Activated T-helper 1 cell treated with anti-CD3 and anti-CD28 coated beads, Interleukin-12 subunit alpha, Interleukin-12 subunit beta, Interleukin-2, Interleukin-4 antibody, amounts not matched to agents 30 ng/mL and 10 ng/mL and 1 ng/mL, durations not matched to agents 14 hours and 24 hours and 36 hours (primary cell): Measurements from ENCODE around the gene MGAT4A. TPM values are rescaled to one million over a fixed set of nuclear protein-coding genes. Genes with fewer than 3 reads are reported as not detected.

Source experiments
- DNase-seq: peaks from one replicate; pipeline ENCODE4 v3.0.0; 2021; ENCODE audit warnings: low spot score
- H3K27ac Mint-ChIP-seq: one replicate; pipeline ENCODE4 v1.8.0; 2021; ENCODE audit warnings: mild to moderate bottlenecking, mixed read lengths
- H3K27me3 Mint-ChIP-seq: one replicate; pipeline ENCODE4 v1.8.0; 2022; ENCODE audit warnings: mild to moderate bottlenecking, moderate library complexity, mixed read lengths; ENCODE audit not compliant: insufficient read depth
- H3K36me3 Mint-ChIP-seq: one replicate; pipeline ENCODE4 v1.8.0; 2021; ENCODE audit warnings: low read depth, mixed read lengths
- H3K4me1 Mint-ChIP-seq: one replicate; pipeline ENCODE4 v1.8.0; 2021; ENCODE audit warnings: low read depth, mixed read lengths
- H3K4me3 Mint-ChIP-seq: one replicate; pipeline ENCODE4 v1.8.0; 2021; ENCODE audit warnings: mild to moderate bottlenecking, moderate library complexity, mixed read lengths
- H3K9me3 Mint-ChIP-seq: one replicate; pipeline ENCODE4 v1.8.0; 2021; ENCODE audit warnings: mixed read lengths
- intact Hi-C: fragments of 100-400 bp; cut with micrococcal nuclease; formaldehyde crosslinking; loops from one replicate; pipeline ENCODE4 v1.15.1; 2024
- total RNA-seq: library from RNA; stranded (reverse); gene quantifications from 2 replicates; pipeline ENCODE4 v1.2.3, GENCODE V29; 2022

The MGAT4A gene
- total RNA-seq, 1 donor from 2014 or later = 49.7 TPM

- peak overlapping the region; percentile 19 for H3K27ac Mint-ChIP-seq
- H3K4me3 Mint-ChIP-seq = no peak overlapping the region
- intact Hi-C loops = no loop called here
- no peaks in the 10 kb centered on the region for H3K9me3 Mint-ChIP-seq
- H3K4me1 Mint-ChIP-seq = peaks cover 44% of the 10 kb centered on the region
- DNase-seq = no peak
- peaks cover 46% of the 10 kb centered on the region for H3K36me3 Mint-ChIP-seq
- H3K27me3 Mint-ChIP-seq = no peaks in the 10 kb centered on the region
Observed at GRCh38 chr2:98617149-98617548, 113.8 kb downstream of the MGAT4A start.

GRCh38 chr2:98615481-98615880 lies 115.5 kb downstream of the MGAT4A start:
- Mint-ChIP-seq H3K27ac (peak overlapping the region; percentile 32), H3K27me3 (no peaks in the 10 kb centered on the region), H3K4me3 (no peak overlapping the region), H3K9me3 (no peaks in the 10 kb centered on the region), H3K36me3 (peaks cover 58% of the 10 kb centered on the region), H3K4me1 (peaks cover 53% of the 10 kb centered on the region)
- intact Hi-C loops = no loop called here
- DNase-seq = no peak

GRCh38 chr2:98614024-98614739 lies 116.8 kb downstream of the MGAT4A start:
- Mint-ChIP-seq H3K9me3 (no peaks in the 10 kb centered on the region), H3K4me1 (peaks cover 55% of the 10 kb centered on the region), H3K27ac (peak overlapping the region; percentile 31), H3K27me3 (no peaks in the 10 kb centered on the region), H3K4me3 (no peak overlapping the region), H3K36me3 (peaks cover 57% of the 10 kb centered on the region)
- no peak for DNase-seq
- intact Hi-C loops = no loop called here

- H3K27me3 Mint-ChIP-seq = peaks cover 3% of the 10 kb centered on the region
- peak overlapping the region; percentile 94 for H3K4me3 Mint-ChIP-seq
- H3K9me3 Mint-ChIP-seq = no peaks in the 10 kb centered on the region
- intact Hi-C loops = loop anchor here (1.0 to 10.0 kb wide), 13 partner anchors 28 to 897 kb away; partner anchors contain the start of genes LIPT1, MITD1, MRPL30 and TSGA10
- H3K27ac Mint-ChIP-seq = peak overlapping the region; percentile 94
- H3K36me3 Mint-ChIP-seq = peaks cover 29% of the 10 kb centered on the region
- H3K4me1 Mint-ChIP-seq = peaks cover 68% of the 10 kb centered on the region
- no peak for DNase-seq
Observed at GRCh38 chr2:98608962-98609604, 121.8 kb downstream of the MGAT4A start.

- Mint-ChIP-seq H3K27me3 (peaks cover 3% of the 10 kb centered on the region), H3K4me3 (peak within 1 kb of the TSS; percentile 94), H3K27ac (peak within 1 kb of the TSS; percentile 94), H3K4me1 (peaks cover 64% of the 10 kb centered on the region), H3K36me3 (peaks cover 25% of the 10 kb centered on the region), H3K9me3 (no peaks in the 10 kb centered on the region)
- DNase-seq = peak; percentile 91
- intact Hi-C loops = loop anchor here (1.0 to 10.0 kb wide), 13 partner anchors 29 to 896 kb away; partner anchors contain the start of genes LIPT1, MITD1, MRPL30 and TSGA10
Observed at GRCh38 chr2:98608116-98608961, 122.6 kb downstream of the MGAT4A start, which contains the start of the genes COA5 and UNC50. Gene COA5 (minus strand): TSS chr2:98608512. CDS start chr2:98608405, 107 bp downstream. Gene UNC50 (plus strand): TSS chr2:98608589. CDS start chr2:98609760, 1,171 bp downstream.

GRCh38 chr2:98607741-98608115 lies 123.2 kb downstream of the MGAT4A start:
- Mint-ChIP-seq H3K4me3 (peak overlapping the region; percentile 94), H3K9me3 (no peaks in the 10 kb centered on the region), H3K4me1 (peaks cover 61% of the 10 kb centered on the region), H3K27me3 (peaks cover 3% of the 10 kb centered on the region), H3K27ac (peak overlapping the region; percentile 94), H3K36me3 (peaks cover 22% of the 10 kb centered on the region)
- DNase-seq = no peak
- intact Hi-C loops = loop anchor here (1.0 to 10.0 kb wide), 13 partner anchors 30 to 895 kb away; partner anchors contain the start of genes LIPT1, MITD1, MRPL30 and TSGA10

- intact Hi-C loops = loop anchor here (5.0 to 10.0 kb wide), 5 partner anchors 145 to 895 kb away; partner anchors contain the start of gene ZAP70
- Mint-ChIP-seq H3K9me3 (no peaks in the 10 kb centered on the region), H3K36me3 (peaks cover 22% of the 10 kb centered on the region), H3K4me1 (peaks cover 61% of the 10 kb centered on the region), H3K4me3 (peak overlapping the region; percentile 94), H3K27ac (peak overlapping the region; percentile 94), H3K27me3 (peaks cover 3% of the 10 kb centered on the region)
- DNase-seq = no peak
Observed at GRCh38 chr2:98607104-98607503, 123.8 kb downstream of the MGAT4A start.

GRCh38 chr2:98606431-98606830 lies 124.5 kb downstream of the MGAT4A start:
- peaks cover 60% of the 10 kb centered on the region for H3K4me1 Mint-ChIP-seq
- no peaks in the 10 kb centered on the region for H3K9me3 Mint-ChIP-seq

GRCh38 chr2:98605076-98605475 lies 125.9 kb downstream of the MGAT4A start:
- Mint-ChIP-seq H3K9me3 (no peaks in the 10 kb centered on the region), H3K27me3 (peaks cover 3% of the 10 kb centered on the region), H3K36me3 (peaks cover 22% of the 10 kb centered on the region), H3K4me3 (no peak overlapping the region), H3K4me1 (peaks cover 46% of the 10 kb centered on the region), H3K27ac (no peak overlapping the region)
- intact Hi-C loops = loop anchor here (5.0 to 10.0 kb wide), 5 partner anchors 143 to 893 kb away; partner anchors contain the start of gene ZAP70
- DNase-seq = no peak

More at GRCh38 chr2:98606431-98606830, 124.5 kb downstream of the MGAT4A start:
- intact Hi-C loops = loop anchor here (5.0 to 10.0 kb wide), 5 partner anchors 144 to 894 kb away; partner anchors contain the start of gene ZAP70
- peak overlapping the region; percentile 1 for H3K4me3 Mint-ChIP-seq
- H3K27me3 Mint-ChIP-seq = peaks cover 3% of the 10 kb centered on the region
- H3K36me3 Mint-ChIP-seq = peaks cover 25% of the 10 kb centered on the region
- DNase-seq = no peak
- no peak overlapping the region for H3K27ac Mint-ChIP-seq

GRCh38 chr2:98604547-98604946 lies 126.4 kb downstream of the MGAT4A start:
- DNase-seq = no peak
- H3K36me3 Mint-ChIP-seq = peaks cover 25% of the 10 kb centered on the region
- no peak overlapping the region for H3K27ac Mint-ChIP-seq
- intact Hi-C loops = loop anchor here (10.0 kb wide), 2 partner anchors 470 to 880 kb away; no protein-coding TSS in a partner anchor
- H3K27me3 Mint-ChIP-seq = peaks cover 3% of the 10 kb centered on the region
- H3K4me1 Mint-ChIP-seq = peaks cover 45% of the 10 kb centered on the region
- no peaks in the 10 kb centered on the region for H3K9me3 Mint-ChIP-seq
- no peak overlapping the region for H3K4me3 Mint-ChIP-seq

GRCh38 chr2:98601532-98602132 lies 129.3 kb downstream of the MGAT4A start:
- no peaks in the 10 kb centered on the region for H3K9me3 Mint-ChIP-seq
- H3K4me1 Mint-ChIP-seq = peaks cover 35% of the 10 kb centered on the region
- no peak overlapping the region for H3K27ac Mint-ChIP-seq
- DNase-seq = no peak
- peaks cover 34% of the 10 kb centered on the region for H3K36me3 Mint-ChIP-seq
- intact Hi-C loops = loop anchor here (1.0 to 10.0 kb wide), 3 partner anchors 188 to 883 kb away; no protein-coding TSS in a partner anchor
- no peaks in the 10 kb centered on the region for H3K27me3 Mint-ChIP-seq
- H3K4me3 Mint-ChIP-seq = no peak overlapping the region
